WTC11 (cell line): Measurements from ENCODE around the gene GPI.

ENCODE experiments used
- ATF2 ChIP-seq: sonication (generic); formaldehyde crosslinking; IDR thresholded peaks from 2 replicates; pipeline ENCODE4 v1.8.1; 2022; ENCODE audit warnings: low read depth, missing genetic modification reagents, borderline replicate concordance
- ATF6 ChIP-seq: sonication (generic); formaldehyde crosslinking; IDR thresholded peaks from 2 replicates; pipeline ENCODE4 v1.8.1; 2023; ENCODE audit warnings: mild to moderate bottlenecking, missing genetic modification reagents
- CTCF ChIP-seq: fragments of 200-600 bp; IDR thresholded peaks from 2 replicates; pipeline ENCODE4 v1.8.0; 2022; ENCODE audit warnings: antibody characterized with exemption
- FOXP1 ChIP-seq: sonication (generic); formaldehyde crosslinking; IDR thresholded peaks from 2 replicates; pipeline ENCODE4 v1.8.0; 2022; ENCODE audit warnings: missing genetic modification reagents, mild to moderate bottlenecking, moderate library complexity, borderline replicate concordance
- GABPB1 ChIP-seq: sonication (generic); formaldehyde crosslinking; IDR thresholded peaks from 2 replicates; pipeline ENCODE4 v1.8.1; 2023; ENCODE audit warnings: mild to moderate bottlenecking, missing genetic modification reagents
- MLX ChIP-seq: sonication (generic); formaldehyde crosslinking; IDR thresholded peaks from 2 replicates; pipeline ENCODE4 v1.8.1; 2023; ENCODE audit warnings: mild to moderate bottlenecking, missing genetic modification reagents, moderate library complexity
- USF1 ChIP-seq: sonication (generic); formaldehyde crosslinking; IDR thresholded peaks from 2 replicates; pipeline ENCODE4 v1.8.0; 2022; ENCODE audit warnings: mild to moderate bottlenecking, missing genetic modification reagents

- TF ChIP-seq CTCF: no peak
- no peak for TF ChIP-seq FOXP1 (CRISPR knock-in tag)
- no peak for TF ChIP-seq GABPB1 (CRISPR knock-in tag)
- no peak for TF ChIP-seq USF1 (CRISPR knock-in tag)
- TF ChIP-seq ATF6 (CRISPR knock-in tag): no peak
- no peak for TF ChIP-seq MLX (CRISPR knock-in tag)
- TF ChIP-seq ATF2 (CRISPR knock-in tag): no peak
Measured at GRCh38 chr19:34405892-34406660, 41.1 kb downstream of the GPI start.
